Measurements from ENCODE around the gene PSD.

GRCh38 chr10:102409604-102410428, 8.8 kb downstream of the PSD start:
- TF ChIP-seq POLR2A (IDR thresholded peaks at IDR 0.05) (no peak), CTCF (IDR thresholded peaks at IDR 0.05) (no peak)

All from esophagus squamous epithelium (tissue), 4 donors.